Prostate gland (tissue), 2 donors: ENCODE results near the gene FBN3. TPM values are rescaled to one million over a fixed set of nuclear protein-coding genes. Genes with fewer than 3 reads are reported as not detected.

Experiments
- DNase-seq: peaks from one replicate; pipeline ENCODE4 v3.0.0-alpha.2; 2019; ENCODE audit warnings: low spot score
- H3K27ac ChIP-seq, 2 donors: fragments of 200-600 bp; sonication (generic); 2 replicates each; pipeline ENCODE4 v1.5.1; 2017 to 2019
- H3K27me3 ChIP-seq: fragments of 200-600 bp; sonication (generic); replicated peaks from 2 replicates; pipeline ENCODE4 v1.5.1; 2019; ENCODE audit not compliant: insufficient read depth
- H3K36me3 ChIP-seq, 2 donors: fragments of 200-600 bp; sonication (generic); 1 replicate in 1 of 2; 2 replicates in 1 of 2; pipeline versions ENCODE4 v1.5.1 to v1.8.1; 2017 to 2019
- H3K4me1 ChIP-seq: fragments of 200-600 bp; sonication (generic); replicated peaks from 2 replicates; pipeline ENCODE4 v1.5.1; 2019
- H3K4me3 ChIP-seq, 2 donors: fragments of 200-600 bp; sonication (generic); 2 replicates each; pipeline ENCODE4 v1.5.1; 2017 to 2019
- H3K9me3 ChIP-seq: fragments of 200-600 bp; sonication (generic); 2 replicates; pipeline ENCODE4 v1.5.1; 2017
- POLR2A ChIP-seq: fragments of 450-650 bp; IDR thresholded peaks from one replicate; pipeline ENCODE4 v1.6.1; 2016; ENCODE audit warnings: antibody characterized with exemption, mild to moderate bottlenecking
- POLR2AphosphoS5 ChIP-seq: sonication (generic); formaldehyde crosslinking; IDR thresholded peaks from one replicate; pipeline ENCODE4 v1.6.1; 2017; ENCODE audit warnings: antibody characterized with exemption
- WGBS: methylation state at CpG from one replicate; pipeline ENCODE4 v1.1.5; 2018; 5-methylcytosine and 5-hydroxymethylcytosine counted together
- intact Hi-C: fragments of 100-400 bp; cut with DNase I; formaldehyde crosslinking; loops from one replicate; pipeline ENCODE4 v1.14.2; 2022
- total RNA-seq, 2 donors: library from RNA; depleted of rRNA; stranded (reverse); fragments of >200 nt; gene quantifications; one replicate each; pipeline ENCODE4 v1.1.0, GENCODE V29; 2016
- TF ChIP-seq, protein P1 (sequence below), 4 experiments: fragments of 200-600 bp in 2 of 4; fragments of 450-650 bp in 2 of 4; sonication (generic) in 2 of 4; IDR thresholded peaks; 1 replicate in 3 of 4; 2 replicates in 1 of 4; pipeline ENCODE4 v1.5.1; 2016 to 2019; ENCODE audit warnings: antibody characterized with exemption in 4 of 4, mild to moderate bottlenecking in 2 of 4, moderate library complexity in 2 of 4

FBN3 gene
- total RNA-seq, 2 donors from 2014 or later = 3.1 to 5.2 TPM

DNA sequence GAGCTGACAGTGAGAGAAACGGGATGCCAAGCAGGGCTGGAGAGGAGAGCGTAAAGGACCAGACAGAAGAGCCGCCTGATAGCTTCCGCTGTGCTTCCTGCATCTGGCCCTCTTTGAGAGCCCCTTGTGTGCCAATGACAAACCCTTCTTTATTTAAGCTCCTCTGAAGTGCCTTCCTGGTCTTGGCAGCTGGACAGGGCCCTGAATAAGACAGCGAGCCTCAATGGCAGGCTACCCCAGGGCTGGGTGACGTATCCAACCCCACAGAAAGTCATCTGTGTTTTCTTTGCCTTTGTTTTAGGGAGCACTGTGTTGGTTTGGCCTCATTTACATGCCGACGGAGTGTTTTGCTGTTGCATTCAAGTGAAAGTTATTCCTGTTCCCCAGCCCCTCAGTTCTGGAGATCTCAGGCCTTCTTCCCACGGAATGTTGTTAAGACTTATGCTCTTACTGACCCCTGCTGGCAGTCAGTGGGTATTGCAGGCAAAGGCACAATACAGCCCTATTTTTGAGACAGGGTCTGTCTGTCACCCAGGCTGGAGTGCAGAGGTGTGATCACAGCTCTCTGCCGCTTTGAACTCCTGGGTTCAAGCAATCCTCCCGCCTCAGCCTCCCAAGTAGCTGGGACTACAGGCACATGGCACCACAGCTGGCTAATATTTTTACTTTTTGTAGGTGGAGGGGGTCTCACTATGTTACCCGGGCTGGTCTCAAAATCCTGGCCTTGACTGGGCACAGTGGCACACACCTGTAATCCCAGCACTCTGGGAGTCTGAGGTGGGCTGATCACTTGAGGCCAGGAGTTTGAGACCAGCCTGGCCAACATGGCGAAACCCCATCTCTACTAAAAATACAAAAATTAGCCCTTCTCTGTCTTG, 80.1 kb downstream of the FBN3 start:
- Histone ChIP-seq H3K4me3 (no peak overlapping the region), H3K9me3 (no peaks in the 10 kb centered on the region), H3K36me3 (no peaks in the 10 kb centered on the region), H3K4me1 (no peaks in the 10 kb centered on the region), H3K27ac (no peak overlapping the region), H3K27me3 (no peaks in the 10 kb centered on the region)
- 82% methylated on average over 13 of the region's 13 CpGs for WGBS
- TF ChIP-seq, protein P1, sequence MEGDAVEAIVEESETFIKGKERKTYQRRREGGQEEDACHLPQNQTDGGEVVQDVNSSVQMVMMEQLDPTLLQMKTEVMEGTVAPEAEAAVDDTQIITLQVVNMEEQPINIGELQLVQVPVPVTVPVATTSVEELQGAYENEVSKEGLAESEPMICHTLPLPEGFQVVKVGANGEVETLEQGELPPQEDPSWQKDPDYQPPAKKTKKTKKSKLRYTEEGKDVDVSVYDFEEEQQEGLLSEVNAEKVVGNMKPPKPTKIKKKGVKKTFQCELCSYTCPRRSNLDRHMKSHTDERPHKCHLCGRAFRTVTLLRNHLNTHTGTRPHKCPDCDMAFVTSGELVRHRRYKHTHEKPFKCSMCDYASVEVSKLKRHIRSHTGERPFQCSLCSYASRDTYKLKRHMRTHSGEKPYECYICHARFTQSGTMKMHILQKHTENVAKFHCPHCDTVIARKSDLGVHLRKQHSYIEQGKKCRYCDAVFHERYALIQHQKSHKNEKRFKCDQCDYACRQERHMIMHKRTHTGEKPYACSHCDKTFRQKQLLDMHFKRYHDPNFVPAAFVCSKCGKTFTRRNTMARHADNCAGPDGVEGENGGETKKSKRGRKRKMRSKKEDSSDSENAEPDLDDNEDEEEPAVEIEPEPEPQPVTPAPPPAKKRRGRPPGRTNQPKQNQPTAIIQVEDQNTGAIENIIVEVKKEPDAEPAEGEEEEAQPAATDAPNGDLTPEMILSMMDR (IDR thresholded peaks at IDR 0.05) = peak in 1 of 4 experiments; percentile 33
- TF ChIP-seq POLR2A (no peak), POLR2AphosphoS5 (no peak)
- intact Hi-C loops = no loop called here
- DNase-seq = no peak

DNA sequence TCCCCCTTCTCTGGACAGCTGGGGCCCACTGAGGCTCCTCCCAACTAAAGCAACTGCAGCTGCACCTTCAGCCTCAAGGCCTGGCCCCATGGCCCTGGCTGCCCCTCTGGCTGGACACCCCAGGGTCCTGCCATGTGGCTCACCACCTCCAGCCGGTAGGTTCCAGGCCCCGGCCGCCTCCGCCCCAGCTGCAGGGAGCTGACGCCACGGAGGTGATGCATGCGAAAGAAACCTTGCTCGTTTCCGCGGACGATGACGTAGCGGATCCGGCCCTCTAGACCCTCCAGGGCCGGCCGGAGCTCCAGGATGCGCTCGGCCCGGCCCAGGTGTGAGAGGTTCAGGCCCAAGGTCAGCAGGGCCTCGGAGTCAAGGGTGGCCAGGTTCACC, 83.5 kb downstream of the FBN3 start:
- TF ChIP-seq, protein P1 (IDR thresholded peaks at IDR 0.05) = no peak
- TF ChIP-seq POLR2AphosphoS5 (no peak), POLR2A (no peak)
- intact Hi-C loops = no loop called here
- no peaks in the 10 kb centered on the region for H3K36me3 ChIP-seq
- no peaks in the 10 kb centered on the region for H3K4me1 ChIP-seq
- H3K27me3 ChIP-seq = no peaks in the 10 kb centered on the region
- H3K27ac ChIP-seq = no peak overlapping the region
- no peaks in the 10 kb centered on the region for H3K9me3 ChIP-seq
- 97% methylated on average over 20 of the region's 20 CpGs for WGBS
- H3K4me3 ChIP-seq = no peak overlapping the region
- no peak for DNase-seq

DNA sequence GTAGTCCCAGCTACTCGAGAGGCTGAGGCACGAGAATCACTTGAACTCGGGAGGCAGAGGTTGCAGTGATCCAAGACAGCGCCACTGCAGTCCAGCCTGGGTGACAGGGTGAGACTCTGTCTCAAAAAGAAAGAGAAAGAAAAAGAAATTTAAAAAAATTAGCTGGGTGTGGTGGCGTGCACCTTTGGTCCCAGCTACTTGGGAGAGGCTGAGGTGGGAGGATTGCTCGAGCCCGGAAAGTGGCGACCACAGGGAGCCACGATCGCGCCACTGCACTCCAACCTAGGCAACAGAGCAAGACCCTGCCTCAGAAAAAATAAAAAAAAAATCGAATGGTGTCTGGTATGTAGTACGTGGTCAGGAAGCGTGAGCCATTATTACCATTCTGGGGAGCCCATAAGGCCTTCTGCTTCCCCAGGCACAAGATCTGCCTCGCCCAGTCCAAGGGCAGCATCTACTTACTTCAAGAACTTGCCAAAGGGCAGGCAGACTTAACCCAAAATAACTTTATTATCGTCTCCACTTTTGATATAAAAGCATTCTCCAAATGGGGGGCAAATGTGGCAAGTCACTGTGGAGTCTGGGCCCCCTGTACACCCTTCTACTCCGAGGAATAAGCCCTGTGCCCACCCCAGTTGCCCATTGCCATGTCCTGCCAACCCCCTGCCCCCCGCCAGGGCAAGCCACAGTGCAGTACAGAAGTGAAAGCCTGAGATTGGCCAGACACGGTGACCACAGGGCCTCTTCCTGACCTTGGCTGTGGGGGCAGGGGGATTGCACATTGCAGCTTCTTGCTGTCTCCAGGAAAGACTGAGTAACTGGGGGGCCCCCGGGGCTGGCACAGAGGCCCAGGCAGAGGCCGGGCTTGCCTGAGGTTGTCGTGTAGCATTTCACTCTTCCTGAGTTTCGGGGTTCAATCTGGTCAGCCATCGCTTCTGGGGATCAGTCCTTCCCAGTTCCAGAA, 84.2 kb downstream of the FBN3 start:
- no peak for TF ChIP-seq POLR2A
- TF ChIP-seq, protein P1 (IDR thresholded peaks at IDR 0.05) = no peak
- no peak for TF ChIP-seq POLR2AphosphoS5
- Histone ChIP-seq H3K36me3 (no peaks in the 10 kb centered on the region), H3K4me3 (no peak overlapping the region), H3K9me3 (no peaks in the 10 kb centered on the region), H3K27ac (no peak overlapping the region), H3K27me3 (no peaks in the 10 kb centered on the region), H3K4me1 (no peaks in the 10 kb centered on the region)
- intact Hi-C loops = no loop called here
- DNase-seq = no peak
- WGBS = 88% methylated on average over 24 of the region's 24 CpGs

DNA sequence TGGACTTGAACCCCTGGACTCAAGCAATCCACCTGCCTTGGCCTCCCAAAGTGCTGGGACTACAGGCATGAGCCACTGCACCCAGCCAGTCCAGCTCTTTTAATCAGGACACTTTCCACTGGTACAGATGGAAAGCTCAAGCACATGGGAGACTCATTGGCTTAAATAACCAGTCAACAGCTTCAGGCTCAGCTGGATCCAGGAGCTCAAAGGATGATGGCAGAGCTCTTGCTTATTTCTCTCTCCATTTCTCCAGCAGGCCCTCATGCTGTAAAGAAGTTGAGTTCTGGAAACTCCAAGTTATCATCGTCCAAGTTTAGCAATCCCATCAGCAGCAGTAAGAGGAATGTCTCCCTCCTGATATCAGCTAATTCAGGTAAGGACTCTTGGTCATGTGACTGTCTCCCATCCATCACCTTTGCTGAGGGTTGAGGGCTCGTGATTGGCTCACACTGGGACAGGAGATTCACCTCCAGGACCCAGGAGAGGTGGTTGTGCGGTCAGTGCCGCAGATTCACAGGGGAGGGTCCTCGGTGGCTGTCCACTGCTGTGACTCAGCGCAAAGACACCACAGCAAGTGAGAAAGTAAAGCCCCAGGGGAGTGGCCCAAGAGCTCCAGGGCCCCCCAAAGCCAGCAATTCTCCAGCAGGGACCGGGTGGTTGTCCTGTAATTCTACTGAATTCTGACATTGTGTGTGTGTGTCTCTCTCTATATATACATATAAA, 91.7 kb downstream of the FBN3 start:
- TF ChIP-seq, protein P1 (IDR thresholded peaks at IDR 0.05) = no peak
- TF ChIP-seq POLR2AphosphoS5 = no peak
- TF ChIP-seq POLR2A = no peak
- H3K27ac ChIP-seq = no peak overlapping the region
- DNase-seq = no peak
- no peaks in the 10 kb centered on the region for H3K36me3 ChIP-seq
- no peaks in the 10 kb centered on the region for H3K4me1 ChIP-seq
- no peaks in the 10 kb centered on the region for H3K27me3 ChIP-seq
- intact Hi-C loops = no loop called here
- no peaks in the 10 kb centered on the region for H3K9me3 ChIP-seq
- 82% methylated on average over 7 of the region's 7 CpGs for WGBS
- H3K4me3 ChIP-seq = no peak overlapping the region
